Testis (tissue), 2 donors: Measurements from ENCODE around the gene CLSTN1.

Source experiments
- POLR2A ChIP-seq: fragments of 450-650 bp; IDR thresholded peaks from one replicate; pipeline ENCODE4 v1.6.1; 2017; ENCODE audit warnings: antibody characterized with exemption, mild to moderate bottlenecking, moderate library complexity
- TF ChIP-seq, protein P1 (sequence below), 3 experiments: fragments of 450-650 bp in 2 of 3; fragments of 200-600 bp in 1 of 3; sonication (generic) in 1 of 3; IDR thresholded peaks; one replicate each; pipeline ENCODE4 v1.5.1; 2016 to 2019; ENCODE audit warnings: antibody characterized with exemption in 3 of 3, mild to moderate bottlenecking in 2 of 3, moderate library complexity in 1 of 3

DNA sequence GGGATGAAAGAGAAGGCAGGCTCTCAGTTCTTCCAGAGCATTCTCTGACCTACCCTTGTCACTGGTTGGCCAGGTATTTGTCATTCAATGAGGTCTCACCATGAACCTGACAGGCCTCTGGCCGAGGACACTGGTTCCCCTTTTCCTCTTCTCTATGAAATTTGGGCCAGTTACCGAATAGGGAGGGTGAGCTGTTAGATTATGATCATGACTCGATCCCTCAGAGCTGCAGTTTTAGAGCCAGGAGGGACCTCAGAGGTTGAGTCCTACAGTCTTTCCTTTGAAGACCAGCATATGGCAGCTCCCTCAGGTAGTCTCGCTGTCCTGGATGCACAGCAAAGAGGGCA, 29.5 kb upstream of the CLSTN1 start:
- TF ChIP-seq, protein P1, sequence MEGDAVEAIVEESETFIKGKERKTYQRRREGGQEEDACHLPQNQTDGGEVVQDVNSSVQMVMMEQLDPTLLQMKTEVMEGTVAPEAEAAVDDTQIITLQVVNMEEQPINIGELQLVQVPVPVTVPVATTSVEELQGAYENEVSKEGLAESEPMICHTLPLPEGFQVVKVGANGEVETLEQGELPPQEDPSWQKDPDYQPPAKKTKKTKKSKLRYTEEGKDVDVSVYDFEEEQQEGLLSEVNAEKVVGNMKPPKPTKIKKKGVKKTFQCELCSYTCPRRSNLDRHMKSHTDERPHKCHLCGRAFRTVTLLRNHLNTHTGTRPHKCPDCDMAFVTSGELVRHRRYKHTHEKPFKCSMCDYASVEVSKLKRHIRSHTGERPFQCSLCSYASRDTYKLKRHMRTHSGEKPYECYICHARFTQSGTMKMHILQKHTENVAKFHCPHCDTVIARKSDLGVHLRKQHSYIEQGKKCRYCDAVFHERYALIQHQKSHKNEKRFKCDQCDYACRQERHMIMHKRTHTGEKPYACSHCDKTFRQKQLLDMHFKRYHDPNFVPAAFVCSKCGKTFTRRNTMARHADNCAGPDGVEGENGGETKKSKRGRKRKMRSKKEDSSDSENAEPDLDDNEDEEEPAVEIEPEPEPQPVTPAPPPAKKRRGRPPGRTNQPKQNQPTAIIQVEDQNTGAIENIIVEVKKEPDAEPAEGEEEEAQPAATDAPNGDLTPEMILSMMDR (IDR thresholded peaks at IDR 0.05): no peak
- TF ChIP-seq POLR2A: no peak
